Transverse colon (tissue), 4 donors: ENCODE data around the gene CDK5RAP1. TPM values are rescaled to one million over a fixed set of nuclear protein-coding genes. Genes with fewer than 3 reads are reported as not detected.

ENCODE experiments used
- DNase-seq: peaks from one replicate; pipeline ENCODE4 v3.0.0-alpha.2; 2019
- H3K27ac ChIP-seq, 4 donors: fragments of 200-600 bp; sonication (generic); 2 replicates each; pipeline ENCODE4 v1.5.1; 2016 to 2018; ENCODE audit warnings: inconsistent platforms in 4 of 4
- H3K27me3 ChIP-seq: fragments of 200-600 bp; sonication (generic); 2 replicates; pipeline ENCODE4 v1.5.1; 2017; ENCODE audit warnings: inconsistent platforms
- H3K36me3 ChIP-seq, 4 donors: fragments of 200-600 bp; sonication (generic); 2 replicates each; pipeline ENCODE4 v1.5.1; 2017 to 2019; ENCODE audit warnings: inconsistent platforms in 4 of 4
- H3K4me1 ChIP-seq, 4 donors: fragments of 200-600 bp; sonication (generic); 2 replicates each; pipeline ENCODE4 v1.5.1; 2017 to 2020; ENCODE audit warnings: inconsistent platforms in 4 of 4
- H3K4me3 ChIP-seq, 4 donors: fragments of 200-600 bp; sonication (generic); 1 replicate in 1 of 4; 2 replicates in 3 of 4; pipeline versions ENCODE4 v1.5.1 to v1.6.1; 2017 to 2019; ENCODE audit warnings: inconsistent platforms in 4 of 4
- H3K9me3 ChIP-seq, 2 donors: fragments of 200-600 bp; sonication (generic); 2 replicates each; pipeline ENCODE4 v1.5.1; 2017 to 2019; ENCODE audit warnings: inconsistent platforms in 2 of 2
- CTCF ChIP-seq, 5 experiments: fragments of 200-600 bp in 3 of 5; fragments of 450-650 bp in 2 of 5; sonication (generic) in 3 of 5; IDR thresholded peaks; 1 replicate in 2 of 5; 2 replicates in 3 of 5; pipeline ENCODE4 v1.5.1; 2016 to 2017; ENCODE audit warnings: antibody characterized with exemption in 5 of 5, inconsistent platforms in 3 of 5, mild to moderate bottlenecking in 2 of 5, moderate library complexity in 1 of 5
- EP300 ChIP-seq: sonication (generic); formaldehyde crosslinking; IDR thresholded peaks from one replicate; pipeline ENCODE4 v1.6.1; 2017; ENCODE audit warnings: antibody characterized with exemption, low read depth
- POLR2A ChIP-seq: fragments of 450-650 bp; IDR thresholded peaks from one replicate; pipeline ENCODE4 v1.6.1; 2016; ENCODE audit warnings: antibody characterized with exemption, mild to moderate bottlenecking, moderate library complexity
- POLR2AphosphoS5 ChIP-seq, 3 donors: sonication (generic); formaldehyde crosslinking; IDR thresholded peaks; one replicate each; pipeline ENCODE4 v1.6.1; 2016; ENCODE audit warnings: antibody characterized with exemption in 3 of 3
- WGBS, 2 donors: methylation state at CpG; one replicate each; pipeline ENCODE4 v1.1.5; 2018; ENCODE audit warnings: low coverage in 1 of 2; 5-methylcytosine and 5-hydroxymethylcytosine counted together
- in situ Hi-C, 4 donors: fragments of 200-750 bp; cut with MboI; loops; one replicate each; pipeline versions ENCODE4 v1.15.0 to v1.15.1; 2017; ENCODE audit warnings: low sequenced_read_pairs in 3 of 4, low pct_ligation_motif_present in 1 of 4, low pct_unique_long_range_greater_than_20kb in 1 of 4
- intact Hi-C: fragments of 100-400 bp; cut with DNase I; formaldehyde crosslinking; loops from one replicate; pipeline ENCODE4 v1.15.1; 2023; ENCODE audit warnings: low total_unique reads
- total RNA-seq, 4 donors: library from RNA; depleted of rRNA; stranded (reverse); fragments of >200 nt; gene quantifications; one replicate each; pipeline ENCODE4 v1.1.0, GENCODE V29; 2016

The CDK5RAP1 gene
- total RNA-seq, 4 donors from 2014 or later: 8.6 to 21.3 (median 20.3) TPM

GRCh38 chr20:33309631-33310030, 91.7 kb downstream of the CDK5RAP1 start:
- in situ Hi-C loops (loop anchor here in 1 of 4 donors (25.0 kb wide), 1 partner anchor 397 kb away; no protein-coding TSS in a partner anchor), intact Hi-C loops (loop anchor here (1.0 kb wide), 1 partner anchor 43 kb away; no protein-coding TSS in a partner anchor)
- no peak overlapping the region for H3K27ac ChIP-seq
- TF ChIP-seq CTCF (IDR thresholded peaks at IDR 0.05) (no peak), POLR2AphosphoS5 (IDR thresholded peaks at IDR 0.05) (no peak), POLR2A (no peak), EP300 (no peak)
- DNase-seq: no peak
- H3K4me3 ChIP-seq: no peak overlapping the region
- no peaks in the 10 kb centered on the region for H3K4me1 ChIP-seq
- H3K9me3 ChIP-seq: no peaks in the 10 kb centered on the region
- H3K36me3 ChIP-seq: no peaks in the 10 kb centered on the region
- H3K27me3 ChIP-seq: no peaks in the 10 kb centered on the region
- 21% methylated on average over 2 of the region's 2 CpGs; no CpG with 5 or more reads in 1 of the 2 donors for WGBS, 2 donors

Other genes with a start within 250 kb of the CDK5RAP1 start
- gene BPIFA2, start 233.4 kb downstream of the CDK5RAP1 start, total RNA-seq: not detected
- gene BPIFA3, start 184.2 kb downstream of the CDK5RAP1 start, total RNA-seq: not detected
- not detected for gene BPIFA1, start 165.5 kb downstream of the CDK5RAP1 start, total RNA-seq
- not detected for gene BPIFB1, start 118.3 kb downstream of the CDK5RAP1 start, total RNA-seq
- 10 to 100 TPM; 10.3 to 21.7 (median 14.5) TPM for gene SNTA1, start 42.2 kb upstream of the CDK5RAP1 start, total RNA-seq
- 10 to 100 TPM; 35.8 to 62.3 (median 46.6) TPM for gene CBFA2T2, start 88.6 kb upstream of the CDK5RAP1 start, total RNA-seq